Medulla oblongata (tissue), 1 donor: ENCODE measurements around the gene CTNS.

ENCODE experiments used
- DNase-seq: peaks from one replicate; pipeline ENCODE4 v3.0.0-alpha.2; 2015; ENCODE audit errors: extremely low spot score

The CTNS gene

DNA sequence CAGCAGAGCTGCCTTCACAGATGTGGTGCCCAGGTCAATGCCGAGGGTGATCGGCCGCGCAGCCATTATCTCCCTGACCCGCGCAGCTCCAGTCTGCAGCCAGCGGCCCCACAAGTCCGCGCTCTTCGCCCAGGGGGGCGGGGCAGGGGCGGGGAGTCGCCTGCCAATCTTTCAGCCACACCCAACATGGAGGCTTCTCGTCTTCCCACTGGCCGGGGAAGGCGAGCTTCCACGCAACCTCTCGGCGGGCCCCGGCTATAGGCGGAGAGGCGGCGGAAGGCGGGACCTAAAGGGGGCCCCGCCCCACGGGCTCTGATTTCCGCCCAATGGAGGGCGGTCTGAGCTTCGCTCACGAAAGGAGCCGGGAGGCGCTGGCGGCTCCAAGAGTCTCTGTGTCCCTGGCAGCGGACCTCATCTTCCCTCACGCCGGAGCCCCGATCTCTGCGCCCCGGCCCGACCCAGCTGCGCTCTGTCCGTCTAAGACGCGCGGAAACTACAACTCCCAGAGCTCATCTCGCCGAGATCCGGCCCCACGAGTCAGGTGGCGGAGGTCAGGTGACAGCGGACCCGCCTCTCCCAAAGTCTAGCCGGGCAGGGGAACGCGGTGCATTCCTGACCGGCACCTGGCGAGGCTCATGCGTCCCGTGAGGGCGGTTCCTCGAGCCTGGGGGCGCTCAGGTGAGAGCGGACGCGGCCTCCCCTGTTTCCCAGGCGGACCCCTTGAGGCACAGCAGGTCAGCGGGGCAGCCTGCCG is at the start of gene CTNS, which contains the start of gene SHPK:
Gene CTNS (plus strand): TSS at position 607 of the 754 bp plus-strand sequence. CDS start 3,447 bp downstream, outside the sequence.
Gene SHPK (minus strand): TSS at position 97 of the 754 bp plus-strand sequence. CDS start 31 bp downstream, at position 66.
- DNase-seq = peak; percentile 99

DNA sequence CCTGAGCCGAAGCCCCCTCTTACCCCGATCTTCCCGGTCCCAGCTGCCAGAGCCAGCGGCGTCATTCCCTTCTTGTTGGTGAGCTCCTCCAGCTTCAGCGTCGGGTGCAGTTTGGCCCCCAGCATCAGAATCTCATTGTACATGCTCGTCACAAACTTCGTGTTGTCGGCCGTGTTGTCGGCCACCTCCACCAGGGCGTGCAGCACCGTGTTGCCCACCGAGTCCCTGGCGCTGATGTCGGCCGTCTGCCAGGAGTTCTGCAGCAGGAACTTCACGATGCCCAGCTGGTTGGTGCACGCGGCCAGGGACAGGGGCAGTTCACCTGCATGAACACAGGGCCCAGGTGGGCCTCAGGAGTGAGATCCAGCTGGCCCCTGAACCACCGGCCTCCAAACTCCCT is 46.8 kb upstream of the CTNS start:
- no peak for DNase-seq

DNA sequence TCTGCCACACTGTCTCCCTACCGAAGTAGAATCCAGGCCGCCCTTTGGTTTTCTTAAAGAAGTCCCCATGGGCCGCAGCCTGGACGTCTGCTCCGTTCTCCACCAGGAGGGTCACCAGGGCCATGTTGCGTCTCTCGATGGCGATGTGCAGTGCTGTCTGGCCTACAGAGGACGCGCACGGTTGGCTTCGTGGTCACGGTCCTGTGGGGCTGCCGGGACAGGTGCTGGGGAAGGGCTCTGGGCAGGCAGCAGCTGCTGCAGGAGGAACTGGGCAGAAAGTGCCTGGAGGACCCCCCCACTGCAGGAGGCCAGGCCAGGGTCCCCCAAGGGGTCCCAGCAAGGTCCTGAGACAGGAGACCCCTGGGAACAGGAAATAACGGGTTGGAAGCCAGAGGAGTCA is 46.3 kb upstream of the CTNS start:
- DNase-seq = no peak

DNA sequence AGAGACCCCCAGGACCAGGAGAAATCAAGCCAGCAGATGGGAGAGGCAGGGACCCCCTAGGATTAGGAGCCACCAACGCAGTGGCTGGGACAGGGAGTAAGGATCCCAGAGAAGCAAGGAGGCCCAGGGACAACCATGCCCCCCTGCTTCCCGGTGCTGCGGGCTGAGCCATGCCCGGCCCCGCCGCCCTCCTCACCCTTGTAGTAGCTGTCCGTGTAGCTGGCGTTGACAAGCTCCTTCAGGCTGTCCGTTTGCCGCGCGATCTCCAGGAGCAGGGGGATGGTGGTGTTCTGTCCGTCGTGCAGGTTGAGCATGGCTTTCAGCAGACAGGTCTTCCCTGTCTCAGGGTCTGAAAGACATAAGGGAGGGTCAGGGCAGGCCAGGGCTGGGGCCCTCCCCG is 45.8 kb upstream of the CTNS start:
- no peak for DNase-seq

DNA sequence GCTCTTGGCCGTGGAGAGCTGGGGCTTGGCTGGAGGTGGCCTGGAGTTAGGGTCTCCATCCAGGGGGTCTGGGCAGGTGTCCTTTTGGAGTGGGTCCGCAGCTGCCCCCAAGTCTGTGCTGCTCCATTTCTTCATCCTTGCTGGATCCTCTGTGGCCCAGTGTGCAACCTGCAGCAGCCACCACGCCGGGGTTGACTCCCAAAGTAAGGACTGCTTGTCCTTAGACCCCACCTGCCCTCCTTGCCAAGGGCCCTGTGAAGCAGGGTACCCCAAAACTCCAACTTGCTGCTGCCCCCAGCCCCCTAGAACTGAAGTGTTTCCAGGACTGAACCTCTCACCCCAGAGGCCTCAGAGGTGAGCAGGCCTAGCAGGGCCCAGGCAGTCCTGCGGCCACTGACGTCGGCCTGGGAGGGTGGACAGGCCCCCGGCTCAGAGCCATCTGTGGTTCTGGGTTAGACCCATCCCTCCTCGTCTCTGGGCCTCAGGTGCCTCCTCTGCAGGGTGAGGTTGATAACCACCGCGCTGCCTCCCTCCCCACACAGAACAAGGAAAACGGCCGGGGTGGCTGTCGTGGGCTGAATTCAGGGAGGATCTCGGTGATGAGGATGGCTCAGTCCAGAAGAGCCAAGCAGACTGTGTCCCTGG is 44.2 kb upstream of the CTNS start:
- no peak for DNase-seq

DNA sequence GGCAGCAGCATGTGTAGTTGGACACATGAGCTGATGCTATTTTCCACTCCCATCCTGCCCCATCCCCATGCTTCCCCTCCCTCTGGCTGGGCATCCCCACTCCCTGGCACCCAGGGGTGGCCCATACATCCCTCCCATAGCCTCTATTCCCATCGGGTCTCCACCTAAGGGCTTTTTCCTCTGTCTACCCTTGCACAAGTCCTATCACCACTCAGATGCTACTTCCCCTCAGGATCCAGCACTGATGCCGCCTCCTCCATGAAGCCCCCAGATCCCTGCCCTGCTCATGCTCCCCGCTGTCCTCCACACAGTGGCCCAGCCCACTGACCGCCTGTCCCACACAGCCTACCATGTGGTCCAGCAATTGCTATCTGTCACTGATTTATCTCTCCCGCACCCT is 43.2 kb upstream of the CTNS start:
- no peak for DNase-seq

DNA sequence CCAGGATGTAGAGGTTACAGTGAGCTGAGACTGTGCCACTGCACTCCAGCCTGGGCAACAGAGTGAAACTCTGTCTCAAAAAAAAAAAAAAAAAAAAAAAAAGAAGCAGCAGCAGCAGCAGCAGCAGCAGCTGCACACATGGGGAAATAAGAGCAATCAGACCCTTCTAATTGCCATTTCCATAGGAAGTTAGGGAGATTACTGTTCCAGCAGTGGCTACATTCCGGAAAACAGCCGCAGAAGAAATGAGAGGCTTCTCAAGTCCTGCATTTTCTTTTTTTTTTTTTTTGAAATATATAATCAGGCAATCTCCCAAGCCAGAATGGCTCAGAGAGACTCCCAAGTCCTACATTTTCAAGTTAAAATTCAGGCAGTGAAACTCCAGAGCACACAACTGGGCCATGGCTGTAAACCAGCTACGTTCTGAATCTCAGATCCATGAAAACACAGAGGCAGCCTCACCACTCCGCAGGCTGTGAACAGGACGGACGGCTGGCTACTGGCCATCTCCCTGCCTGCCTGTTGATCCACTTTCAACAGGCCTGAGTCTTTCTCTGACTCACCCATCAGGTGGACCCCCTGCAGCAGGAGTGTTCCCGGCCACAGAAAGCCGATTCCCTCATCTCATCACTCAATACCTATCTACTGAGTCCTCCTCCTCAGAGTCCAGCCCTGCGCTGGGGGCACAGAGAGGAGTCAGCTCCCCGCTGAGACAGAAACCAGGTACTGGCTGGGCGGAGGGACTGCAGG is 42.3 kb upstream of the CTNS start:
- peak; percentile 68 for DNase-seq

DNA sequence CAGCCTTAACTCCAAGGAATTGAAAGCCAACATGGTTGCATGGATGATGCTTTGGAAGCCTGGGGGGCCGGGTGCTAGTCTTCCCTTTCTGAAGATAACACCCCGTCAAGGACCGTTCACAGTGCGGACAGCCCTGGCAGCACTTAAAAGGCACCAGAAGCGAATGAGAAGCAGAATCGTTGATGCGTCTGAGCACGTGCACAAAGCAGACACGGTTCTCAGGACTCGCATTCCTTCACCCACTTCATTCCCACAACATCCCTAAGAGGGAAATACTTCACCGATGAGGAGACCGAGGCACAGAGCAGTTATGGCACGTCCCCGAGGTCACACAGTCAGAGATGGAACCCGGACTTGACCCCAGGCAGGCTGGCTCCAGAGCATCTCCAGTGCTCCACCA is 41.6 kb upstream of the CTNS start:
- DNase-seq = no peak

DNA sequence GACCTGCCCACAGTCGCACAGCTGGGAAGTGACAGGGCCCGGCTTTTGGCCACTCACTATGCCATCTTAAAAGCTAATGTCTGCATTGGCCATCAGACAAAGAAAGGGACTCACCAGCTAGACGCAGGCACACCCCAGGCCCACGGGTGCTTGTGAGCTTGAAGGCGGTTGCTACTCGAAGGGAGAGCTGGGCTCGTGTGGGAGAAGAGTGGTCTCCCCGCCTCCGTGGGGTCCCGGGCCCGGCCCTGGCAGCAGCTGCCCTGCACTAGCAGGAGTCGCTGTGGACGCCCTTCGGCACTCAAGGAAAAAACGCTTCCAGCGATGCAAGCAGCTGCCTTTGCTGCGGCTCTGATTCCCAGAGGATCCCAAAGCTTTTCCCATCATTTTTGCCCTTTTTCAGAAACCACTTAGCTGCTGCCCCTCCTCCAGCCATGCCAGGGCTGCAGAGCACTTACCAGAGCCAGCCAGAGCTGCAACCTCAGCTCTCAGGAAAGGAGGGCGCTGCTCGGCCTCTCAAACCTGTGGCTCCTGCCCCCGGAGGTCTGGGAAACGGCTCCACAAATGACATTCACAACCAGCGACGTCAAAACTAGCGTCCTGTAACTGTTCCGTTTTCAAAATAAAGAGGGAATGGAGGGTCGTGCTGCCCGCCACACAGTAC is 39.6 kb upstream of the CTNS start:
- no peak for DNase-seq

DNA sequence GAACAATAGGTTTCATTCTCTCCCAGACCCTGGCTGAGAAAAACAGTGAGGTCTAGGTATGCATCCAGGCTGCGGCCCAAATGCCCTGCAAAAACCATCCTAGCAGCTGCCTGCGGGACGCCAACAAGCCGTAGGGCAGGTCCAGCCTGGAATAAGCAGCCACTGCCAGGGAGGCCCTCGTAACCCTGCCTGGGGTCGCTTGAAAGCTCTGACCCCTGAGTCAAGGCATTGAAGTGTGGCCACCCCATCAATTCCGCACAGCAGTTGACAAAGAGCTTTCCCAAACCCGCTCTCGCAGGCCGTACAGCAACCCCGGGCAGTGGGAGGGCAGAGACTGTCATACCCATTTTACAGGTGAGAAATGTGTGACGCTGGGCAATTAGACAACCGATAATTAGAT is 38.5 kb upstream of the CTNS start:
- no peak for DNase-seq

DNA sequence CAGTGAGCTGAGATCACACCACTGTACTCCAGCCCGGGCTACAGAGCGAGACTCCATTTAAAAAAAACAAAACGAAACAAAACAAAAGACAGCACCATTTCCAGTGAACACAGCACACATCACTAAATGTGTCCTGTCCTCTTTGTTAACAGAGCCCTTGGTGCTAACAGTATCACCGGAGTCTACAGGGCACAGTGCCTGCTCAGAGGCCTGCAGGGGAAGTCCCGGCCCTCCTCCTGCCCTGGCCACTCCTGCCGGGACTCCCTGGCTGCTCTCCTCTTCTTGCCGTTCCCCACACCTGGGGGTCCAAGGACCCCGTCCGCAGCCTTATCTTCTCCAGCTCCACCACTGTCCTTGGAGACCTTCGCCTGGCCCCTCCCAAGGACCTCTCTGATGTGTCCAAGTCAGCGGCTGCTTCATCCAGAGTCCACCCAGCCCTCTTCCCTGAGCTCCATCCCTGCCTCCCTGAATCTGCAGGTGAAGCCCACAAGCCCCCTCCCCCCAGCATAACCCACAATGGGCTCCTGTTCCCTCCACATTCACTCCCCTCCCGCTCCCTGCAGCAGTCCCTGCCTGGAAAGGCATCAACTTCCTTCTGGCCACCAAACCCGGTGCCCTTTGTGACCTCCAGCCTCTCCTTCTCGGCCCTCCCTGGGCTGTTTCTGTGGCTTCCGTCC is 35.9 kb upstream of the CTNS start:
- no peak for DNase-seq

DNA sequence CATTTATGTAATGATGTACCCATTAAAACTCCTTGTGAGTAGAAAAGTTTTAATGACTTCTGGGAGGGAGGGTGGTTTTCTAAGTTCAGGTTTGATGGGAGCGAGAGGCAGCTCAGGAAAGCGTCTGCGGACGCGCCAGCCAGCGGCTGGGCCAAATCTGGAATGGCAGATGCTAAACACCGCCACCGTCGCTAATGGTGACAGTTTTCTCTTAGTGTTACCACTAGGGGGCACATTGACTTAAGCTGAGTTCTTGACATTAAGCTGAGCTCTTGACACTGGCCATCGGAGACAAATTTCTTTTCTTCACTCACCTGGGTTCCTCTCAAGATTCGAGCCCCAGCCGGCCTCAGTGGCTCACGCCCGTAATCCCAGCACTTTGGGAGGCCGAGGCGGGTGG is 34.1 kb upstream of the CTNS start:
- no peak for DNase-seq

DNA sequence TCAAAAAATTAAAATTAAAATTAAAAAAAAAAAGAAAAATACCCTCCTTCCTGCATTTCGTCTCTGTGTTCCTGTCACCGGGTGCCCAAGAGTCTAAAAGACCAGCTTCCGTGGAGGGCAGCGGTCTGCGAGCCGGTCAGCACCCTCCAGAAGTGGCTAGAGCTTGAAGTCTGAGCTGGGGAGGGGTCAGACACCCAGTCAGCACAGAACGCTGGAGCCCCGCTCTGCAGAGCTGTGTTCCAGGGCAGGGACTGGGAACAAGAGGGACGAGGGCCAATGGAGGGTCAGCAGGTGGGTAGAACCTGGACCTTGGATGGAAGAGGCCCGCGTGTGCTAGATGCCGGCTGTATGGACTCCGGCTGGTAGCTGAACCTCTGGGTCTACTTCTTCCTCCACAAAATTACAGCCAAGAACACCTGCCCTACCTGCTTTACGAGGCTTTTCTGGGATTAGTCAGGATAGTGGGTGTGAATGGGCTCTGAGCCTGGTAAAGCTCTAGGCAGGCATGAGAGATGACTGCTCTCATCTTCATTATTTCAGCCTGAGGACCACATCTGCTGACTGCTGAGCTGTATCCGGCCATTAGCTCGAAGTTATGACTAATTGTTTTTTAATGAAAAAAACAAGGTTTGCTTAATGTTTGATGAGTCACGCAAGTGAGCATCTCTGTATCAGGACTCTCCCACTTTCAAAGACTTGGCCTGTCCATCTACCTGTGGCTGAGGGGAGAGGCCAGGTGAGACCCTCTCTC is 33.3 kb upstream of the CTNS start:
- DNase-seq = no peak

DNA sequence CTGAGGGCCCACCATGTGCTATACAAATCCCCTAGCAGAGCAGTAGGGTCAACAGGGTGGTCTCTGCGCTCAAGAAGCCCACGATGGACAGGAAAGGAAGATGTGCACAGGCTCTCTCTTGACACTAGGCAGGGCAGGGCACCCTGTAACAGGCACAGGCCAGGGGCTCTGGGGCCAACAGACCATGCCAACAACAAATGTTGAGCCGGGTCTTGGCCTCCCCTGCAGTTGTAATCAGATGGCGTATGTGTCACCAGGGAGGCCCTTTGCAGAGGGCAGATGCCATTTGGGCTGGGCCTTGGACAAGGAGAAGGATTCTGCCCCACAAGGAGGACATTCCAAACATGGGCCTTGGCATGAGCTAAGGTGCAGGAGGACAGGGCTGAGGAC is 32.7 kb upstream of the CTNS start:
- DNase-seq = no peak

DNA sequence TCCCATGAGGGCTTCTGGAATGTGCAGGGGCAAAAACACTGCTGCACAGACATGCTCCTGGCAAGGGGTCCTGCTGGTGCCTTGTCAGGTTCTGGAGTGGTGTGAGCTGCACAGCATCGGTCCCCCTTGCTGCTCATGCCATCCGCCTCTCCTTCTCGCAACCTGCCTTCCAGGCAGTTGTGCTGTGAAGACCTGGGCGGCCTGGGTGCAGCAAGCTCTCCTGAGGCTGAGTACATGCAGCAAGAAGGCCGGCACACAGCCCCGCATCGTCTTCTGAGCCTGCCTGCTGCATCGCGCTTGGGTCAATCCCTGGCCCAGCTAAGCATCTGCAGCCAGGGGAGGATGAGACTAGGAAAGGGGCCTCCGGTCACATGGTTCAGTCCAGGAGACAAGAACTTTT is 26.9 kb upstream of the CTNS start:
- DNase-seq = no peak

DNA sequence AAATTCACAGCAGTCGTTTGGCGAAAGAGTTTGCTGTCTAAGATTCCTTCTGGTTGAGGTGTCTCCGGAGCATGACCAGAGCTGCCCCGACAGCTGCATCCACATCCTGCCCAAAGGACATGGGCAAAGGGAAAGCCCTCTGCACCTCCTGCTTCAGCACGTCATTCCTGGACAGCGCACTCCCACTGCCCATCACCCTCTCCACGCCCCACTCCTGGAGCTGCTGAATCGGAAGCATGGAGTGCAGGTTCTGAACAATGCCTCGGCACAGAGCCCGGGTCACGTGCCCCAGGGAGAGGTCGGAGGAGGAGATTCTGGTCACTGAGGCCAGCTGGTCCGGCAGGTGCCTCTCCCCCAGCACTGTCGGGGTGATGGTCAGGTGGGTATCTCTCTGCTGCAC is 26.0 kb upstream of the CTNS start:
- DNase-seq = no peak

DNA sequence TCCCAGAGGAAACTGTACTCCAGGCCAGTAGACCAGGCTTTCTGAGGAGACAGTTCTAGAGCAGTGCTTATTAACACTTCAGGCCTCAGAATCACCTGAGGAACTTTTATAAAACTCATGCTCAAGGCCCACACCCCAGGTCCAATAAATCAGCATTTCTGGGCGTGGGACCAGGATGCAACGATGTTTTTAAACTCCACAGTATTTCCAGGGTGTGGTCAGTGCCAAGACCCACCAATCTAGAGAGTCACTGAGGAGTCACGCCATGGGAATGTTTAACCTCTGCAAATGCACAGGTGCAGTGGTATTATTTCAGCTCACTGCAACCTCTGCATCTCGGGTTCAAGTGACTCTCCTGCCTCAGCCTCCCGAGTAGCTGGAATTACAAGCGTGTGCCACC is 23.4 kb upstream of the CTNS start:
- DNase-seq = no peak

DNA sequence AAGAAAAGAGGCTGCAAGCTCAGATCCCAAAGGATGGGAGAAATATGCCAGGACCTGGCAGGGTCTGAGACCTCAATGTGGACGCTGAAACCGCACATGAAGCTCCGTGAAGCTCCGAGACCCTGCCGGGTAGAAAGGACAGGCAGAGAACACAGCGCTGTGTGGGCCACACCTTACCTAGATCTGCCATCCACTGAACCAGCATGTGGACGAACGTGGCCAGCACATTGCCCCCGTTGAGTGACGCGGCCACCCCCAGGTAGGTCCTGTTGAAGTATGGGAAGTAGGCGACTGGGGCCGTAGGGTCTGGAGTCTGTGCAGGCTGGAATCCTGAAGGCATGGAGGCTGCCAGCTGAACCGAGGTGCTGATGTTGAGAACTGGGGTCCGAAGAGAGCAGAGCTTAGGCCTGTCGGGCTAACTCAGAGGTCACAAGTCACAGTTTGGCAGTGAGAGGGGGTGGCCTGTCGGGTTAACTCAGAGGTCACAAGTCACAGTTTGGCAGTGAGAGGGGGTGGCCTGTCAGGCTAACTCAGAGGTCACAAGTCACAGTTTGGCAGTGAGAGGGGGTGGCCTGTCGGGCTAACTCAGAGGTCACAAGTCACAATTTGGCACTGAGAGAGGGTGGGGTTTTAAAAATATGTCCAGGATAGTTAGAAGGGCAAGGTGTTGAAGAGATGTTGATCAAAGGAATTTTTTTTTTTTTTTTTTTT is 21.2 kb upstream of the CTNS start:
- no peak for DNase-seq

DNA sequence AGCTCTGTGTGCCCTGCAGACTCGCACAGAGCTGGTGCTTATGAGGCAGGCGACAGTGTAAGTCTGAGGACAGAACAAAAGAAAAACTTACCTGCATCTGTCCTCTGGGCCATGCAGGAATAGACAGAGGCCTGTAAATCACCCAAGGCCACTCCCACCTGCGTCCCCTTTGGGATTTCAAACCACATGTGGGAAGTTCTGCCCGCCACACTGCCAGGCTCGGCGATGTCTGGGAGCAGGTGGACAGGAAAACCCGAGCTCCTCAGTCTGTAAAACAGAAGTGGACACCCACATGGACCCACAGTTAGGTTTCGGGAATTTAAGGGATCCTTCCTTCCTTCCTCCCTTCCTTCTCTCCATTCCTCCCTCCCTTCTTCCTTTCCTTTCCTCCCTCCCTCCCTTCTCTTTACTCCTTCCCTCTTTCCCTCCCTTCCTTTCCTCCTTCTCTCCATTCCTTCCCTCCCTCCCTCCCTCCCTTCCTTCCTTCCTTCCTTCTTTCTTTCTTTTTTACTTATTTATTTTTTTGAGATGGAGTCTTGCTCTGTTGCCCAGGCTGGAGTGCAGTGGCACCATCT is 15.3 kb upstream of the CTNS start:
- no peak for DNase-seq
